Activated T-helper 2 cell treated with anti-CD3 and anti-CD28 coated beads, Interferon-gamma antibody, Interleukin-2, Interleukin-4, amounts not matched to agents 10 μg/mL and 5 μg/mL and 100 μg/mL, durations not matched to agents 14 hours and 24 hours and 36 hours (primary cell): ENCODE results near the gene LARP1B. TPM values are rescaled to one million over a fixed set of nuclear protein-coding genes. Genes with fewer than 3 reads are reported as not detected.
"Not testable (repeated sequence)": the region's sequence is repeated elsewhere in the genome, so short reads cannot be mapped to it uniquely, and the experiment has no call there.

Experiments used
- DNase-seq: peaks from one replicate; pipeline ENCODE4 v3.0.0; 2021; ENCODE audit warnings: low spot score
- H3K27ac Mint-ChIP-seq: one replicate; pipeline ENCODE4 v1.8.0; 2021; ENCODE audit warnings: mixed read lengths
- H3K27me3 Mint-ChIP-seq: one replicate; pipeline ENCODE4 v1.8.0; 2021; ENCODE audit warnings: low read depth, mixed read lengths
- H3K36me3 Mint-ChIP-seq: one replicate; pipeline ENCODE4 v1.8.0; 2021; ENCODE audit warnings: low read depth, mixed read lengths
- H3K4me1 Mint-ChIP-seq: one replicate; pipeline ENCODE4 v1.8.0; 2021; ENCODE audit warnings: low read depth, mixed read lengths
- H3K4me3 Mint-ChIP-seq: one replicate; pipeline ENCODE4 v1.8.0; 2021; ENCODE audit warnings: low read depth, mild to moderate bottlenecking, moderate library complexity, mixed read lengths
- H3K9me3 Mint-ChIP-seq: one replicate; pipeline ENCODE4 v1.8.0; 2021; ENCODE audit warnings: mixed read lengths
- intact Hi-C: fragments of 100-400 bp; cut with micrococcal nuclease; formaldehyde crosslinking; loops from one replicate; pipeline ENCODE4 v1.15.1; 2023
- total RNA-seq: library from RNA; stranded (reverse); gene quantifications from 2 replicates; pipeline ENCODE4 v1.2.3, GENCODE V29; 2022

The LARP1B gene
- total RNA-seq, 1 donor from 2014 or later, result 32.2 TPM

GRCh38 chr4:128061566-128062536, 739 bp downstream of the LARP1B start:
- no peaks in the 10 kb centered on the region for H3K27me3 Mint-ChIP-seq
- H3K27ac Mint-ChIP-seq, result peak overlapping the region; percentile 67
- H3K4me3 Mint-ChIP-seq, result peak overlapping the region; percentile 90
- peak; percentile 52 for DNase-seq
- intact Hi-C loops, result loop anchor here (1.0 to 2.0 kb wide), 5 partner anchors 97 to 1031 kb away; partner anchors contain the start of genes ABHD18, HSPA4L, JADE1 and MFSD8
- peaks cover 12% of the 10 kb centered on the region for H3K4me1 Mint-ChIP-seq
- H3K36me3 Mint-ChIP-seq, result no peaks in the 10 kb centered on the region
- H3K9me3 Mint-ChIP-seq, result no peaks in the 10 kb centered on the region

DNA sequence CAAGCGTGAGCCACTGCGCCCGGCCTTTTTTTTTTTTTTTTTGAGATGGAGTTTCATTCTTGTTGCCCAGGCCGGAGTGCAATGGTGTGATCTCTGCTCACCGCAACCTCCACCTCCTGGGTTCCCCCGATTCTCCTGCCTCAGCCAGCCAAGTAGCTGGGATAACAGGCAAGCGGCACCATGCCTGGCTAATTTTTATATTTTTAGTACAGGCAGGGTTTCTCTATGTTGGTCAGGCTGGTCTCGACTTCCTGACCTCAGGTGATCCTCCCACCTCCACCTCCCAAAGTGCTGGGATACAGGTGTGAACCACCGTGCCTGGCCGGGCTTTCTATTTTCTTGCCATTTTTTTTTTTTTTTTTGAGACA, 5.3 kb downstream of the LARP1B start:
- H3K27me3 Mint-ChIP-seq, H3K4me3 Mint-ChIP-seq, H3K9me3 Mint-ChIP-seq, H3K36me3 Mint-ChIP-seq, H3K4me1 Mint-ChIP-seq, DNase-seq, H3K27ac Mint-ChIP-seq, intact Hi-C loops: not testable (repeated sequence)

- intact Hi-C loops, result no loop called here
Observed at GRCh38 chr4:128068918-128069317, 7.8 kb downstream of the LARP1B start.

GRCh38 chr4:128076464-128076863, 15.4 kb downstream of the LARP1B start:
- Mint-ChIP-seq H3K4me3 (no peak overlapping the region), H3K9me3 (no peaks in the 10 kb centered on the region), H3K27ac (no peak overlapping the region), H3K27me3 (no peaks in the 10 kb centered on the region), H3K4me1 (no peaks in the 10 kb centered on the region), H3K36me3 (peaks cover 34% of the 10 kb centered on the region)
- intact Hi-C loops, result no loop called here
- DNase-seq, result no peak

More at GRCh38 chr4:128068918-128069317, 7.8 kb downstream of the LARP1B start:
- H3K9me3 Mint-ChIP-seq, result no peaks in the 10 kb centered on the region
- no peak for DNase-seq
- H3K27ac Mint-ChIP-seq, result no peak overlapping the region
- no peaks in the 10 kb centered on the region for H3K36me3 Mint-ChIP-seq
- no peak overlapping the region for H3K4me3 Mint-ChIP-seq
- peaks cover 5% of the 10 kb centered on the region for H3K4me1 Mint-ChIP-seq
- no peaks in the 10 kb centered on the region for H3K27me3 Mint-ChIP-seq

GRCh38 chr4:128095293-128095692, 34.2 kb downstream of the LARP1B start:
- H3K4me3 Mint-ChIP-seq, H3K4me1 Mint-ChIP-seq, H3K9me3 Mint-ChIP-seq, intact Hi-C loops, H3K27ac Mint-ChIP-seq, DNase-seq, H3K27me3 Mint-ChIP-seq: not testable (repeated sequence)
- peaks cover 41% of the 10 kb centered on the region for H3K36me3 Mint-ChIP-seq

DNA sequence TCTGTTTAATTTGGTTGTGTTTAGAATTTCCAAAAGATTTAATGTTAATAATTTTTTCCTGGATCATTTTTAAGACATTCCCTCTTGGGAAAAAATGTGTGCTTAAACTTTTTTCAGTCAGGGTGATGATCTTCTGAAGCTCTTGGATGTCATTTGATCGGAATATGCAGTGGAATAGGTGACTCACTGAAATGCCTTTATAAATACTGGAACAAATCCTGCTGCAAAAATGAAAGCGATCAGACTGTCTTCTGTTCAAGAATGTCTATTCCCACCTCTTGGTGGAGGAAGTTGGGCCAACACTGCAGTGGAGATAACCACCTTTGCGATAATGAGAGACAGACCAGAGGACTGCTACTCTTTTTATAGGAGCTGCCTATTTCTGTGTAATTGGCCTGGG, 46.7 kb downstream of the LARP1B start:
- Mint-ChIP-seq H3K36me3 (peaks cover 31% of the 10 kb centered on the region), H3K4me3 (no peak overlapping the region), H3K27ac (no peak overlapping the region), H3K27me3 (no peaks in the 10 kb centered on the region), H3K9me3 (no peaks in the 10 kb centered on the region), H3K4me1 (no peaks in the 10 kb centered on the region)
- DNase-seq, result no peak
- intact Hi-C loops, result no loop called here

DNA sequence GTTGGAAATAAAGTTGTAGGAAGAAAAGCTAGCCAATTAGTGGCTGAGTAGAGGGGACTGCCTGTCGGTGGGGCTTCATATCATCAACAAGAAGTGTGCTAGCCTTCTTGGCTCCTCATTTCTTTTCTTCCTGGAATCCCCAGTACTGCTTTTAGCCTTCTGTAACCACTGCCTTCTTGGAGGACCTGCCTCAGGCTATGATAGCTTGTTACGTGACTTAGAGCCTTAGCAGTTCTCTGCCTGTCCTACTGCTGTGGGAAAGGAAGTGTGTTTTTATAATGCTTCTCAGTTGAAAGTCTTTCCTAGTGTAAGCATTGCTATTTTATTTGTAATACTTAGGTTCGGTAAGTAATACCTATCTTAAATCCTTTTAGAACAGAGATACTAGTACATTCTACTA, 61.9 kb downstream of the LARP1B start:
- no peak for DNase-seq
- no peaks in the 10 kb centered on the region for H3K4me1 Mint-ChIP-seq
- H3K4me3 Mint-ChIP-seq, result no peak overlapping the region
- H3K27me3 Mint-ChIP-seq, result no peaks in the 10 kb centered on the region
- no peak overlapping the region for H3K27ac Mint-ChIP-seq
- H3K9me3 Mint-ChIP-seq, result no peaks in the 10 kb centered on the region
- H3K36me3 Mint-ChIP-seq, result peaks cover 47% of the 10 kb centered on the region
- intact Hi-C loops, result no loop called here

DNA sequence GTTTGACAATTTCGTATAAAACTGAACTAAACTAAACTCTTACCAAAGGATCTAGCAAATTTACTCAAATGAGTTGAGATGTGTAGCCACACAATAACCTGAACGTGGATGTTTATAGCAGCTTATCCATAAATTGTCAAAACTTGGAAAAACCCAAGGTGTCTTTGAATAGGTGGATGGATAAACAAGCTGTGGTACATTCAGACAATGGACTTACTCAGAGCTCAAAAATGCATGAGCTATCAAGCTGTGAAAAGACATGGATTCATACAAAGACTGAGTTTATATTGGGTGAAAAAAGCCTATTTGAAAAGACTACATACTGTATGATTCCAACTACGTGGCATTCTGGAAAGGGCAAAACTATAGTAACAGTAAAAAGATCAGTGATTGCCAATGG, 69.5 kb downstream of the LARP1B start:
- intact Hi-C loops, result no loop called here
- DNase-seq, result no peak
- Mint-ChIP-seq H3K9me3 (no peaks in the 10 kb centered on the region), H3K27me3 (no peaks in the 10 kb centered on the region), H3K4me3 (no peak overlapping the region), H3K36me3 (peaks cover 12% of the 10 kb centered on the region), H3K4me1 (no peaks in the 10 kb centered on the region), H3K27ac (no peak overlapping the region)

GRCh38 chr4:128134925-128135324, 73.8 kb downstream of the LARP1B start:
- no peak for DNase-seq
- no peak overlapping the region for H3K4me3 Mint-ChIP-seq
- peaks cover 4% of the 10 kb centered on the region for H3K36me3 Mint-ChIP-seq
- no peaks in the 10 kb centered on the region for H3K4me1 Mint-ChIP-seq
- H3K27me3 Mint-ChIP-seq, result no peaks in the 10 kb centered on the region
- no peaks in the 10 kb centered on the region for H3K9me3 Mint-ChIP-seq
- H3K27ac Mint-ChIP-seq, result no peak overlapping the region
- intact Hi-C loops, result no loop called here

DNA sequence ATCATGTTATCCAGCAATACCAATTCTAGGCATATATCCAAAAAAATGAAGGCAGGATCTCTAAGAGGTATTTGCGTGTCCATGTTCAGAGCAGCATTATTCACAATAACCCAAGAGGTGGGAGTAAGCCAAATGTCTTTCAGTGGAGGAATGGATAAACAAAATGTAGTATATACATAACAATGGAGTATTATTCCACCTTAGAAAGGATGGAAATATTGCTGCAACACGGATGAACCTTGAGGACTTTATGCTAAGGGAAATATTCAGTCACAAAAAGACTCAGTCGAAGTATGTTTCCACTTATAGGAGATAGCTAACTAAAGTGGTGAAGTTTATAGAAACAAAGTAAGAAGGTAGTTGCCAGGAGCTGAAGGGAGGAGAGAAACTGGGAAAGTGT, 74.3 kb downstream of the LARP1B start:
- Mint-ChIP-seq H3K9me3 (no peaks in the 10 kb centered on the region), H3K4me1 (no peaks in the 10 kb centered on the region), H3K27ac (no peak overlapping the region), H3K27me3 (no peaks in the 10 kb centered on the region), H3K4me3 (no peak overlapping the region), H3K36me3 (peaks cover 6% of the 10 kb centered on the region)
- intact Hi-C loops, result no loop called here
- no peak for DNase-seq

DNA sequence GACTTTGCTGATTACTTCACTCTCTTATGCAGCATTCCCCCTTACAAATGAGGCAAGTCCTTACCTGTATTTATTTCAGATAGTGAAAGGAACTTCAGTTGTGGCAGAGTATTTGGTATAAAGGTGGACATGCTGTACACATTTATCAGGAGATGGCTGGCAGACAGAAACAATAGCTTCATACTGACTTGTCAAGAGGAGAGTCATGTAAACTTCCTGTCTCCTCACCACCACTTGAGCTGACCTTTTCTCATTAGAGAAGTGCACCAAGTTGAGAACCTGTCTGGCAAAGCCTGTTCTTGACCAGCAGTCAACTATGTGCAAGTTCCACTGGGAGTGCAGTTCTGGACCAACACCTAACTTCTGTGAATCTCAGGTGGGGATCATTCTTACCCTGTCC, 80.8 kb downstream of the LARP1B start:
- no peak for DNase-seq
- H3K4me1 Mint-ChIP-seq, result no peaks in the 10 kb centered on the region
- no peak overlapping the region for H3K27ac Mint-ChIP-seq
- H3K9me3 Mint-ChIP-seq, result peaks cover 37% of the 10 kb centered on the region
- H3K27me3 Mint-ChIP-seq, result no peaks in the 10 kb centered on the region
- peaks cover 45% of the 10 kb centered on the region for H3K36me3 Mint-ChIP-seq
- no peak overlapping the region for H3K4me3 Mint-ChIP-seq
- intact Hi-C loops, result no loop called here

DNA sequence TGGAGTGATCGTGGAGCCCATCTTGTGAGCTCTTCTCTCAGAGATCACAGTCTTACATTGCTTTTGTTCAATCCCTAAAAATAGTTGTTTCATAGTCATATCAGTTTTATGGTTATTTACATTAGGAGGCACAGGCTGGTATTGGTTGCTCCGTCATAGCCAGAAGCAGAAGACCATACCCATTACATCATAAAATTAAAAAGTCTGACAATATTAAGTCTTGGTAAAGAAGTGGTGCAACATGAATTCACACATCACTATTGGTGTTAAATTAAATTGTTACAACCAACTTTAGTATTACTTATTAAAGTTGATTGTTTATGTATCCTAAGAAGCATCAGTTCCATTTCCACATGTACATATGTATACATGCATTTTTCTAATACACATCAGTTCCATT, 84.6 kb downstream of the LARP1B start:
- Mint-ChIP-seq H3K27me3 (no peaks in the 10 kb centered on the region), H3K27ac (no peak overlapping the region), H3K4me1 (no peaks in the 10 kb centered on the region), H3K36me3 (peaks cover 40% of the 10 kb centered on the region), H3K4me3 (no peak overlapping the region), H3K9me3 (peaks cover 37% of the 10 kb centered on the region)
- no peak for DNase-seq
- intact Hi-C loops, result no loop called here

GRCh38 chr4:128153800-128154199, 92.7 kb downstream of the LARP1B start:
- peaks cover 13% of the 10 kb centered on the region for H3K36me3 Mint-ChIP-seq
- no peaks in the 10 kb centered on the region for H3K27me3 Mint-ChIP-seq
- H3K4me1 Mint-ChIP-seq, result no peaks in the 10 kb centered on the region
- intact Hi-C loops, result no loop called here
- no peak for DNase-seq
- no peak overlapping the region for H3K4me3 Mint-ChIP-seq
- H3K27ac Mint-ChIP-seq, result no peak overlapping the region
- H3K9me3 Mint-ChIP-seq, result no peaks in the 10 kb centered on the region
